ENCODE results near the gene TARBP1. TPM values are rescaled to one million over a fixed set of nuclear protein-coding genes. Genes with fewer than 3 reads are reported as not detected.
"Not testable (repeated sequence)": the region's sequence is repeated elsewhere in the genome, so short reads cannot be mapped to it uniquely, and the experiment has no call there.

The TARBP1 gene
- total and polyA plus RNA-seq, 7 experiments from 2014 or later, result 22.9 to 49.6 (median 46.7) TPM

- H3K9me3 ChIP-seq (ENCODE audit: control insufficient read depth in 2 of 3, low read length in 3 of 3), result no peaks in the 10 kb centered on the region
- no peak overlapping the region for H3K27ac ChIP-seq (ENCODE audit: low read depth, low read length)
- H3K9me3 Mint-ChIP-seq, result no peaks in the 10 kb centered on the region
- H3K4me3 Mint-ChIP-seq, result peak overlapping the region in 3 of 10 donors; percentile 14 to 54 (median 38)
- ChIA-PET CTCF (no interaction called here), POLR2A (interaction anchor here (0.6 kb wide), 1 partner anchor 243 kb away, joined by 5 read pairs; no protein-coding TSS in a partner anchor)
- peaks cover 0 to 5% (median 0%) of the 10 kb centered on the region in 5 donors for H3K36me3 Mint-ChIP-seq
- H3K27ac Mint-ChIP-seq, result peak overlapping the region in 4 of 9 donors; percentile 7 to 72 (median 17)
- DNase-seq (peak in 3 of 9 donors; percentile 11 to 25 (median 16)), ATAC-seq (no peak)
- peaks cover 11 to 31% (median 23%) of the 10 kb centered on the region in 7 donors for H3K4me1 Mint-ChIP-seq
- no peak overlapping the region for H3K4me3 ChIP-seq (ENCODE audit: low read length)
- intact Hi-C loops (cut with micrococcal nuclease), result loop anchor here in 1 of 2 donors (1.0 kb wide), 1 partner anchor 41 kb away; no protein-coding TSS in a partner anchor
- H3K4me1 ChIP-seq (ENCODE audit: control insufficient read depth in 2 of 2, insufficient read depth in 2 of 2, low read length in 2 of 2), result peaks cover 4% of the 10 kb centered on the region in 2 donors
- no peaks in the 10 kb centered on the region for H3K27me3 ChIP-seq (ENCODE audit: control insufficient read depth in 2 of 2, insufficient read depth in 2 of 2, low read length in 2 of 2)
- peaks cover 0 to 6% (median 0%) of the 10 kb centered on the region in 3 experiments for H3K36me3 ChIP-seq (ENCODE audit: control insufficient read depth in 2 of 3, insufficient read depth in 3 of 3, low read length in 3 of 3)
- H3K27me3 Mint-ChIP-seq, result no peaks in the 10 kb centered on the region
Observed at GRCh38 chr1:234368320-234369032, 110.5 kb downstream of the TARBP1 start.

DNA sequence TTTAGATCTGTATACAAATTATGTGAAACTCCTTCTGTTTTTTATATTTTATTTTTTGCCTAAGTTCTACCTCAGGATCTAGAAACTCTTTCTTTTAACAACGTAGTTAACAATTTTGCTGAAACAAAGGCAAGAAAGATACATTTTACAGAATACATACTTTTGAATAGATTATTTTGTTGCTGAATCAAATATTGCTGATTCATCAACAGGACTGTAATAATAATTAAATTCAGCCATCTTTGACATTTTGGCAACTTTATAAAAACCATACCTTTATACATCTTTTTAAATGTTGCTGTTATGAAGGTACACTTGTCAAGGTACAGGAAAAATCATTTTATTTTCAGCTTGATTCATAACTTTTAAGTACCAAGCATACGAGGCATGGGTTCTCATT is 116.4 kb downstream of the TARBP1 start:
- peaks cover 0 to 25% (median 13%) of the 10 kb centered on the region in 7 donors for H3K4me1 Mint-ChIP-seq
- intact Hi-C loops (cut with micrococcal nuclease), result no loop called here
- Histone ChIP-seq H3K36me3 (ENCODE audit: control insufficient read depth in 2 of 3, insufficient read depth in 3 of 3, low read length in 3 of 3) (no peaks in the 10 kb centered on the region), H3K9me3 (ENCODE audit: control insufficient read depth in 2 of 3, low read length in 3 of 3) (no peaks in the 10 kb centered on the region), H3K4me3 (ENCODE audit: low read length) (no peak overlapping the region), H3K4me1 (ENCODE audit: control insufficient read depth in 2 of 2, insufficient read depth in 2 of 2, low read length in 2 of 2) (peaks cover 0 to 6% of the 10 kb centered on the region in 2 donors), H3K27ac (ENCODE audit: low read depth, low read length) (no peak overlapping the region), H3K27me3 (ENCODE audit: control insufficient read depth in 2 of 2, insufficient read depth in 2 of 2, low read length in 2 of 2) (no peaks in the 10 kb centered on the region)
- peaks cover 0 to 3% (median 0%) of the 10 kb centered on the region in 5 donors for H3K27me3 Mint-ChIP-seq
- CTCF ChIA-PET, result no interaction called here
- H3K4me3 Mint-ChIP-seq, result no peak overlapping the region
- H3K9me3 Mint-ChIP-seq, result no peaks in the 10 kb centered on the region
- no peak overlapping the region for H3K27ac Mint-ChIP-seq
- POLR2A ChIA-PET, result interaction anchor here (3.4 kb wide), 1 partner anchor 11 kb away, joined by 19 read pairs; the partner anchor contains the start of gene COA6
- no peak for DNase-seq
- ATAC-seq, result no peak
- peaks cover 0 to 13% (median 0%) of the 10 kb centered on the region in 5 donors for H3K36me3 Mint-ChIP-seq

- Mint-ChIP-seq H3K4me3 (no peak overlapping the region), H3K4me1 (peaks cover 0 to 27% (median 15%) of the 10 kb centered on the region in 7 donors), H3K9me3 (peaks cover 0 to under 1% (median 0%) of the 10 kb centered on the region in 11 donors), H3K36me3 (peaks cover 0 to 13% (median 0%) of the 10 kb centered on the region in 5 donors), H3K27me3 (peaks cover 0 to 3% (median 0%) of the 10 kb centered on the region in 5 donors), H3K27ac (peak overlapping the region in 1 of 9 donors; percentile 28)
- Histone ChIP-seq H3K27me3 (ENCODE audit: control insufficient read depth in 2 of 2, insufficient read depth in 2 of 2, low read length in 2 of 2) (no peaks in the 10 kb centered on the region), H3K9me3 (ENCODE audit: control insufficient read depth in 2 of 3, low read length in 3 of 3) (no peaks in the 10 kb centered on the region), H3K36me3 (ENCODE audit: control insufficient read depth in 2 of 3, insufficient read depth in 3 of 3, low read length in 3 of 3) (no peaks in the 10 kb centered on the region), H3K4me3 (ENCODE audit: low read length) (no peak overlapping the region), H3K4me1 (ENCODE audit: control insufficient read depth in 2 of 2, insufficient read depth in 2 of 2, low read length in 2 of 2) (peaks cover 0 to 6% of the 10 kb centered on the region in 2 donors), H3K27ac (ENCODE audit: low read depth, low read length) (no peak overlapping the region)
- ChIA-PET POLR2A (interaction anchor here (0.6 to 2.4 kb wide), 2 partner anchors 12 to 48 kb away, joined by 3 to 7 read pairs; partner anchors contain the start of gene COA6), CTCF (no interaction called here)
- DNase-seq (no peak), ATAC-seq (no peak)
- intact Hi-C loops (cut with micrococcal nuclease), result no loop called here
Observed at GRCh38 chr1:234361102-234361603, 117.8 kb downstream of the TARBP1 start.

- Mint-ChIP-seq H3K27ac (peak overlapping the region in 4 of 9 donors; percentile 71 to 92 (median 84)), H3K4me1 (peaks cover 0 to 27% (median 18%) of the 10 kb centered on the region in 7 donors), H3K4me3 (peak overlapping the region in 8 of 10 donors; percentile 3 to 90 (median 77)), H3K9me3 (peaks cover 0 to 5% (median 0%) of the 10 kb centered on the region in 11 donors), H3K27me3 (peaks cover 0 to 21% (median 0%) of the 10 kb centered on the region in 5 donors), H3K36me3 (peaks cover 0 to 18% (median 0%) of the 10 kb centered on the region in 5 donors)
- Histone ChIP-seq H3K4me3 (ENCODE audit: low read length) (no peak overlapping the region), H3K27me3 (ENCODE audit: control insufficient read depth in 2 of 2, insufficient read depth in 2 of 2, low read length in 2 of 2) (no peaks in the 10 kb centered on the region), H3K36me3 (ENCODE audit: control insufficient read depth in 2 of 3, insufficient read depth in 3 of 3, low read length in 3 of 3) (no peaks in the 10 kb centered on the region), H3K27ac (ENCODE audit: low read depth, low read length) (no peak overlapping the region), H3K4me1 (ENCODE audit: control insufficient read depth in 2 of 2, insufficient read depth in 2 of 2, low read length in 2 of 2) (peaks cover 0 to 6% of the 10 kb centered on the region in 2 donors), H3K9me3 (ENCODE audit: control insufficient read depth in 2 of 3, low read length in 3 of 3) (no peaks in the 10 kb centered on the region)
- ATAC-seq (no peak), DNase-seq (no peak)
- ChIA-PET POLR2A (interaction anchor here (0.6 to 3.1 kb wide), 2 partner anchors 15 kb away, joined by 3 to 22 read pairs; partner anchors contain the start of gene COA6), CTCF (interaction anchor here (0.7 to 1.9 kb wide), 3 partner anchors 48 to 1454 kb away, joined by 3 to 5 read pairs (median 4); no protein-coding TSS in a partner anchor)
- intact Hi-C loops (cut with micrococcal nuclease), result loop anchor here in 1 of 2 donors (1.0 to 2.0 kb wide), 2 partner anchors 15 to 31 kb away; partner anchors contain the start of gene COA6
Observed at GRCh38 chr1:234357831-234358230, 121.1 kb downstream of the TARBP1 start.

GRCh38 chr1:234356615-234357269 is 122.2 kb downstream of the TARBP1 start:
- H3K27me3 Mint-ChIP-seq, result peaks cover 0 to 30% (median 5%) of the 10 kb centered on the region in 5 donors
- Histone ChIP-seq H3K4me3 (ENCODE audit: low read length) (peak overlapping the region; percentile 60), H3K27ac (ENCODE audit: low read depth, low read length) (peak overlapping the region; percentile 74)
- POLR2A ChIA-PET, result interaction anchor here (0.7 to 3.1 kb wide), 3 partner anchors 16 to 49 kb away, joined by 3 to 22 read pairs (median 3); partner anchors contain the start of gene COA6
- H3K9me3 Mint-ChIP-seq; H3K27me3 ChIP-seq (ENCODE audit: control insufficient read depth in 2 of 2, insufficient read depth in 2 of 2, low read length in 2 of 2); H3K4me1 ChIP-seq (ENCODE audit: control insufficient read depth in 2 of 2, insufficient read depth in 2 of 2, low read length in 2 of 2); H3K36me3 ChIP-seq (ENCODE audit: control insufficient read depth in 2 of 3, insufficient read depth in 3 of 3, low read length in 3 of 3); H3K9me3 ChIP-seq (ENCODE audit: control insufficient read depth in 2 of 3, low read length in 3 of 3): not testable (repeated sequence)
- H3K36me3 Mint-ChIP-seq, result peaks cover 0 to 18% (median 0%) of the 10 kb centered on the region in 5 donors
- ATAC-seq, result peak; percentile 85
- peak overlapping the region; percentile 48 to 93 (median 87) for H3K27ac Mint-ChIP-seq
- intact Hi-C loops (cut with micrococcal nuclease), result loop anchor here (1.0 to 2.0 kb wide), 2 partner anchors 17 to 30 kb away; partner anchors contain the start of gene COA6 (in 2 of the 2)
- peaks cover 0 to 27% (median 18%) of the 10 kb centered on the region in 7 donors for H3K4me1 Mint-ChIP-seq
- H3K4me3 Mint-ChIP-seq, result peak overlapping the region; percentile 65 to 94 (median 84)
- CTCF ChIA-PET, result interaction anchor here (0.7 to 1.9 kb wide), 3 partner anchors 47 to 1453 kb away, joined by 3 to 5 read pairs (median 4); no protein-coding TSS in a partner anchor
- peak in 8 of 9 donors; percentile 34 to 65 (median 52) for DNase-seq

All from naive thymus-derived CD4-positive, alpha-beta T cell (primary cell).